HG02588 (cell line): ENCODE measurements around the gene CDC20.

Source experiments
- ATAC-seq: cut with Tn5 transposase; IDR thresholded peaks from one replicate; pipeline ENCODE4 v1.9.1; 2021; ENCODE audit warnings: mild to moderate bottlenecking, moderate library complexity; ENCODE audit not compliant: unreplicated experiment

The CDC20 gene

GRCh38 chr1:43327549-43328292 is 31.1 kb upstream of the CDC20 start:
- ATAC-seq = no peak

GRCh38 chr1:43329995-43330751 is 28.6 kb upstream of the CDC20 start:
- ATAC-seq = no peak

GRCh38 chr1:43331688-43332087 is 27.1 kb upstream of the CDC20 start:
- ATAC-seq = no peak

- ATAC-seq = no peak
Measured at GRCh38 chr1:43334453-43335205, 24.2 kb upstream of the CDC20 start.

- no peak for ATAC-seq
Measured at GRCh38 chr1:43337588-43337987, 21.2 kb upstream of the CDC20 start, which contains the start of gene MPL. Gene MPL, plus strand, starts transcription at chr1:43337818. Its CDS starts 31 bp downstream, at chr1:43337849.

- no peak for ATAC-seq
Measured at GRCh38 chr1:43338001-43338400, 20.8 kb upstream of the CDC20 start.

- ATAC-seq = no peak
Measured at GRCh38 chr1:43339584-43340232, 19.1 kb upstream of the CDC20 start.

GRCh38 chr1:43340559-43340958 is 18.2 kb upstream of the CDC20 start:
- no peak for ATAC-seq

- no peak for ATAC-seq
Measured at GRCh38 chr1:43344267-43344850, 14.4 kb upstream of the CDC20 start.

GRCh38 chr1:43345120-43345519 is 13.7 kb upstream of the CDC20 start:
- ATAC-seq = no peak

- ATAC-seq = no peak
Measured at GRCh38 chr1:43346636-43347035, 12.1 kb upstream of the CDC20 start.

GRCh38 chr1:43348343-43348808 is 10.4 kb upstream of the CDC20 start:
- no peak for ATAC-seq

GRCh38 chr1:43348809-43349593 is 9.8 kb upstream of the CDC20 start:
- no peak for ATAC-seq

GRCh38 chr1:43349594-43350306 is 9.0 kb upstream of the CDC20 start:
- ATAC-seq = no peak

- no peak for ATAC-seq
Measured at GRCh38 chr1:43350976-43351375, 7.8 kb upstream of the CDC20 start.

- no peak for ATAC-seq
Measured at GRCh38 chr1:43351421-43352350, 7.1 kb upstream of the CDC20 start.

- no peak for ATAC-seq
Measured at GRCh38 chr1:43352351-43352705, 6.5 kb upstream of the CDC20 start.

- no peak for ATAC-seq
Measured at GRCh38 chr1:43352881-43353280, 5.9 kb upstream of the CDC20 start.
